GM21576 (cell line): ENCODE measurements around the gene RBBP5.
A peak's percentile ranks its signal among the peaks of the same experiment; 100 is the strongest.

ENCODE experiments used
- ATAC-seq: cut with Tn5 transposase; IDR thresholded peaks from one replicate; pipeline ENCODE4 v1.9.1; 2021; ENCODE audit warnings: mild to moderate bottlenecking, moderate library complexity; ENCODE audit not compliant: unreplicated experiment

RBBP5 gene

GRCh38 chr1:205133287-205133686 lies 11.5 kb upstream of the RBBP5 start:
- no peak for ATAC-seq

DNA sequence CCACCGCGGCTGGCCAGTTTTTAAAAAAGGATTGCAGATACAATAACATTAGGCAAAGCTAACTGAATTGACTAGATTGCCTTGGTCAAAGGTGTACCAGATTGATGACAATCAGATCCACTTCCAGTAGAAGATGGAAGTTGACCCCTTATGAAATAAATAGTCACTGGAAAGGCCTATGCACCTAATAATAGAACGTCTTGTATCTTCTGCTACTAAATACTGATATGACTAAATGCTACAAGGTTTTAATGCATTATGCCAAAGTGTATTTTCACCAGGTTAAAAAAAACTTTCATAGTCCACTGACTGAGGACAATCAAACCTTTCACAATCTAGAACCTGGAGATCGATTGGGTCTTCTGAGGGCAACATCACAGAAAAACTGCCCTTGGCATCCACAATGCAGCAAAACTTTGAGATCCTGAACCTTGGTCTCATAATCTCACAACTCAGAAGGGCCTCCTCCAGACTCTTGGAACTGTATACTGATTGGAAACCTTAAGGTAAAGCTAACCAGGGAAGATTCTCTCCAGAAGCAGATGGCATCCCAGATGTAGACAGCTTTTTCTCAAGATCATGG lies 7.8 kb upstream of the RBBP5 start:
- ATAC-seq = no peak

- ATAC-seq = no peak
These were observed 6.3 kb upstream of the RBBP5 start for GRCh38 chr1:205128050-205128449.

GRCh38 chr1:205127646-205128045 lies 5.9 kb upstream of the RBBP5 start:
- no peak for ATAC-seq

- no peak for ATAC-seq
These were observed 2.9 kb upstream of the RBBP5 start for GRCh38 chr1:205124726-205125125.

DNA sequence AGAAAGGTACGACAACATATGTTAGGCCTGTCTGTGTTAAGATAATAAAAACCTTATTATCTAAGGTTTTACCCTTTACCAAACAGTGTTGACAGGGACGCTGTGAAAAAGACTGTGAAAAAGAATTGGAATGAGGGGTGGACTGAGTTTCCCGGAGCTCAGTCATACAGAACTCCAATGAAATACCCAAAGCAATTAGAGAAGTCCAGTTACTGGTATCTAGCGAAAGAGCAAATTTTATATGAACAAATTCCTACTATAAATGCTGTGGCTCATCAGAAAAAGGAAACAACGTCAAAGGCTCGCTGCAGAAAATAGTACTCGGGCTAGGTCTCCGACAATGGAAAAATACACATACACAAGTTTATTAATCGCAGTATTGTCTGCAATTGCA lies 708 bp upstream of the RBBP5 start:
- ATAC-seq = peak; percentile 9

DNA sequence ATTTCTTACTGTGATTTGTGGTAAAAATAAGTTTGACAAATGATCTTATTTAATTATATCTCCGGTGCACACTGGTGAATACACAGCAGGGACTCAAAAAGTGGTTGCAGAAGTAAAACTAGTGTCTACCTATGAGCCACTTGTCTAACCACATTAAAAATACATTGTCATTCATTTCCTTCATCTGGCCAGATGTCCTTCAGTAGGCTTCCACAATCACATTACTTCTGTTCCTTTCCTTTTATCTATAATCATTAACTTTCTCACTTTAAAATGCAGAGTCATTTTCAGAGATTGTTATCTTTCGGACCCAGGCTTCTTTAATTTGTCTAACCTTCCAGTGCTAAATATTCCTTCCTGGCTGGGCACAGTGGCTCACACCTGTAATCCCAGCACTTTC lies 3.0 kb downstream of the RBBP5 start:
- ATAC-seq = no peak

DNA sequence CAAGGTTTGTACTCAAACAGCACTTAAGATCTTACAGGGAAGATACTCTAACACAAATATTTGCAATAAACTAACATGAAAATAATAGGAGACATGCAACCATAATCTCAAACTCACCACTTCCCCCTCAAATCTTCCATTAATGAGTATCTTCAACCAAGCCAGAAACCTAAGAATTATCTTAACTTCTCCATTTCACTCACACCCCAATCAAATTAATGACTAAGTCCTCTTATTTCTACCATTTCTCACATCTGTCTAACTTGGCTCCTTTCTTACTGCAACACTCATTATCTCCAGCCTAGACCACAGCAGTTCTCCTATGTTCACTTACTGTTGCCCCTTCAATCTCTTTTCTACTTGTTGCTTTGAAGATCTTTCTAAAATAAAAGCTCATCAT lies 10.4 kb downstream of the RBBP5 start:
- ATAC-seq = no peak

DNA sequence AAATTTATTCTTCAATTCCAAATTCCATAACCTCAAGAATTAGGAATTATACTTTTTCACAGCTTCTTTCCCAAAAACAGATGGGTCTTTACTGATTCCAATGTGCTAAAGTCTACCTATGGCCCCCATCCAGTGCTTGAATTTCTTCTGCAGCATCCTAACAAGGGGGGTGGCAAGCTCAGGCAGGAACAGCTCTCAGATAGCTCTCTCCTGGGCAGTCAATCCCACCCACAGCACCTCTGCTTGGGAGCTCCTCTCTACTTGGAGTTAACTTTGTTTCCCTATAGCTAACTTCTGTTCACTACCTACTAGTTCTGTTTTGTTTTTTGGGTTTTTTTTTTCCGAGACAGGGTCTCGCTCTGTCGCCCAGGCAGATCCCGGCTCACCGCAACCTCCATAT lies 12.1 kb downstream of the RBBP5 start:
- no peak for ATAC-seq

DNA sequence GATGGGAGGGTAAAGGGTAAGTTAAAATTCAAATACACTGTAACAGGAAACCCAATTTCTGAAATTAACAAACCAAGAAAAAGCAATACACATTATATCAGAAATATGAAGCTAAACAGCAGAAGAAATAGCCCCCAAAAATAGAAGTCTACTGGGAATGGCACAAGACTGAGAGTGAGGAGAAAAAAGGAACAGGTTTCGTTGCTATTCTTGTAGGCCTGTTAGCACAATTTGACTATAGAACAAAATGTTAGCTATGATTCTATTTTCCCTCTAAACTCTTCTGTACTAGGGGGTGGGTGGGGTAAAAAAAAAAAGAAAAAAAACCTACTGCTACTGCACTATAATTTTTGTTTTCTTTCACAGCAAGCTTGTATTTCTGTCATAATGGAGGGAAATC lies 12.5 kb downstream of the RBBP5 start:
- no peak for ATAC-seq

- ATAC-seq = no peak
These were observed 13.3 kb downstream of the RBBP5 start for GRCh38 chr1:205108464-205108863.

- ATAC-seq = no peak
These were observed 14.5 kb downstream of the RBBP5 start for GRCh38 chr1:205107327-205107726.

DNA sequence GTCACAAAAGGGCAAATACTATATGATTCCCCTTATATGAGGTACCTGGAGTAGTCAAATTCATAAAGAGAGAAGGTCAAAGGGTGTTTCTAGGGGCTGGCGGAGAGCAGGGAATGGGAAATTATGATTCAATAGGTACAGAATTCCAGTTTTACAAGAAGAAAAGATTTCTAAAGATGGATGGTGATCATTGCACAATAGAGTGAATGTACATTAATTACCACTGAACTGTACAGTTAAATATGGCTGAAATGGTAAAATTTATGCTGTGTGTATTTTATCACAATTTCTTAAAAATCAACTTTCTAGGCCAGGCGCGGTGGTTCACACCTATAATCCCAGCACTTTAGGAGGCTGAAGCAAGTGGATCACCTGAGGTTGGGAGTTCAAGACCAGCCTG lies 19.4 kb downstream of the RBBP5 start:
- no peak for ATAC-seq

GRCh38 chr1:205098242-205098641 lies 23.5 kb downstream of the RBBP5 start:
- ATAC-seq = no peak

DNA sequence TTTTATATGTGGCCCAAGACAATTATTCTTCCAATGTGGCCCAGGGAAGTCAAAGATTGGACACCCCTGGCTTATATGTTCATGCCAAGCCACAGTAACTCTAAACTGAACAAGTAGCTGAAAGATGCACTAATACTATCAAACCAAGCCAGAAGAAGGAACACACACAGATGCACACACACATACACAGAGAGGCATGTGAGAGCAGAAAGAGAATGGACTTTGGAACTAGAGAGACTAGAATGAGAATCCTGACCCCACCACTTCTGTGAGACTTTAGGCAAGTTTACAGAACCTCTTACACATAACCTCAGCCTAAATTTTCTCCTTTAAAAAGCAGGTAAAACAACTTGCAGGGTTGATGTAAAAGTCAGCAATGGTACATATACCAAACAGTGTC lies 26.4 kb downstream of the RBBP5 start:
- ATAC-seq = no peak

- no peak for ATAC-seq
These were observed 30.6 kb downstream of the RBBP5 start for GRCh38 chr1:205091043-205091740.

- ATAC-seq = no peak
These were observed 33.4 kb downstream of the RBBP5 start for GRCh38 chr1:205088341-205088740.

GRCh38 chr1:205084360-205084759 lies 37.4 kb downstream of the RBBP5 start, which contains the start of gene TMEM81:
TMEM81 (minus strand) TSS chr1:205084460; CDS start chr1:205084320, 140 bp downstream.
- no peak for ATAC-seq

DNA sequence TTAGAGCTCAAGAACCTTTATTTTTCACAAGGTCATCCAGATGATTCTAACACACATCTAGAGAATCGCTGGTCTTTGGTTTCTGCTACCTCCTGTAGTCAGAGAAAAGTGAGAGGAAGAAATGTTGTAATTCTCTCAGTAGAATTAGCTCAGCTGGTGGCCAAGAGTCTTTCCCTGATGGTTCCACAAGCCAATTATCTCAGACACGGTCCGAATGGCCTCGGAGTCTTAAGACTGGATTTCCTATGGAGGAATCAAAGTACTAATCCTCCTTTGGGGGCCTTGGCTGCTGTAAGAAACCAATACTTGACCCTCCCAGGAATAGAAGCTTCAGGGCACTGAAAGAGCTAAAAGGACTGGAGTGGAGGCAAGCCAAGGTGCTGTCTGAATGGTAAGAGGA lies 39.3 kb downstream of the RBBP5 start:
- ATAC-seq = no peak

DNA sequence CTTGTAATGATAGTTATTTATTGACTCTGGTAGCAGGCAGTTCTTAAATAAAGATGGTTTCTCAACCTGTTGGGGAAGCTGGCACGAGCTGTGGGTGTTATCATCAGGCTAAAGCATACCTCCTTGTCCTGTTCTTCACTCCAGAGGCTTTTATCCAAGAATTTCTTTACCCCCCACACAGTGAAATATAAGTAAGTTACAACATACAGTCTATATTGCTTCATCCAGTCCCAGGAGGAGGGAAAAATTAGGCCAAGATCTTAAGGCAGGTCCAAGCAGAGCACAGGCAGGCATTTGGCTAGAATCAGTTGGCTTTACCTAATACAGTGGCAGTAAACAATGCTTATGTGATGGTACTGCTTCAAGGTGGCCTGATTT lies 43.9 kb downstream of the RBBP5 start:
- no peak for ATAC-seq

- no peak for ATAC-seq
These were observed 44.4 kb downstream of the RBBP5 start for GRCh38 chr1:205077158-205077933.

GRCh38 chr1:205076245-205076761 lies 45.5 kb downstream of the RBBP5 start:
- ATAC-seq = no peak
